Duodenal mucosa (tissue), 2 donors: Measurements from ENCODE around the gene ASB2.
A peak's percentile ranks its signal among the peaks of the same experiment; 100 is the strongest.

ENCODE experiments used
- H3K27ac ChIP-seq: one replicate; pipeline ENCODE4 v1.7.0; 2013; ENCODE audit warnings: low read depth, low read length
- H3K27me3 ChIP-seq, 2 donors: one replicate each; pipeline ENCODE4 v1.7.0; 2013; ENCODE audit warnings: low read length in 2 of 2, control low read depth in 1 of 2; ENCODE audit not compliant: insufficient read depth in 2 of 2, control insufficient read depth in 1 of 2
- H3K36me3 ChIP-seq, 2 donors: one replicate each; pipeline ENCODE4 v1.7.0; 2013; ENCODE audit warnings: low read length in 2 of 2, control low read depth in 1 of 2; ENCODE audit not compliant: insufficient read depth in 2 of 2, control insufficient read depth in 1 of 2
- H3K4me1 ChIP-seq, 2 donors: one replicate each; pipeline ENCODE4 v1.7.0; 2013; ENCODE audit warnings: low read length in 2 of 2, control low read depth in 1 of 2; ENCODE audit not compliant: insufficient read depth in 2 of 2, control insufficient read depth in 1 of 2
- H3K4me3 ChIP-seq, 2 donors: one replicate each; pipeline ENCODE4 v1.7.0; 2013; ENCODE audit warnings: low read length in 2 of 2, low read depth in 1 of 2
- H3K9ac ChIP-seq, 2 donors: one replicate each; pipeline ENCODE4 v1.7.0; 2013; ENCODE audit warnings: low read length in 2 of 2, low read depth in 1 of 2
- H3K9me3 ChIP-seq, 2 donors: one replicate each; pipeline ENCODE4 v1.7.0; 2013; ENCODE audit warnings: low read length in 2 of 2, control low read depth in 1 of 2; ENCODE audit not compliant: control insufficient read depth in 1 of 2

ASB2 gene

GRCh38 chr14:93981316-93982229 is 5.2 kb upstream of the ASB2 start:
- Histone ChIP-seq H3K4me3 (no peak overlapping the region), H3K9ac (no peak overlapping the region), H3K36me3 (no peaks in the 10 kb centered on the region), H3K4me1 (peaks cover 17 to 24% of the 10 kb centered on the region in 2 donors), H3K9me3 (no peaks in the 10 kb centered on the region), H3K27me3 (no peaks in the 10 kb centered on the region), H3K27ac (no peak overlapping the region)

DNA sequence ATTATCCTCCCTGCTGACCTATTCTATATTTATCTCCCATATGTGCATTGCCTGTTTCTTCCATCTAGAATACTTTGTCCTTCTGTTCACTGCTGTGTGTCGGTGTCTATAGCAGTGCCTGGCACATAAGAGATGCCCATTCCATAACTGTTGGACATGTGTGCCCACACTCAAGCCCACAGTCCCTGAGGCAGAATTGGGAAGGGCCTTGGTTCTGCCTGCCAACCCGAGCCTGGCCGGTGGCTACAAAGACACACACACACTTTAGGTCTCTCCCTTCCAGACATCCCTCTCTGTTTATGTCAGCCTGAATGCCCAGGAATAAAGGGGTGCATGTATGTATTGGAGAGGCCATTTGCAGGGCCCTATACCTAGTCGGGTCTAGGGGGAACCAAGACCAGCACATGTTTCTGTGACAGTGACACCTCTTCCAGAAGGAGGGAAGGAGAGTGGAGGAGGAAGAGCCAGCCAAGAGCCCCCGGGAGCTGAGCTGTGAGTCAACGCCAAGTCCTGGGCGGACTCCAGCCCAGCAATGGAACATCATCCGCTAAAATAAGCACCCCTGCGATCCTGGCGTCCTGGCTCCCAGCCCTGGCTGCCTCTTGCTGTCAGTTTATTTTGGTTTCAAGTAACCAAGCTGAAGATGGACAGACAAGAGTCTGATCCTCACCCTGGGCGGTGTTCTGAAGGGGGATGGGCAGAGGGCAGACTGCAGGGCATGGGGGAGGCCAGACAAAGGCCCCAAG is 4.3 kb upstream of the ASB2 start:
- Histone ChIP-seq H3K27ac (no peak overlapping the region), H3K36me3 (no peaks in the 10 kb centered on the region), H3K4me1 (peaks cover 24 to 30% of the 10 kb centered on the region in 2 donors), H3K9me3 (no peaks in the 10 kb centered on the region), H3K4me3 (no peak overlapping the region), H3K9ac (no peak overlapping the region), H3K27me3 (no peaks in the 10 kb centered on the region)

GRCh38 chr14:93978735-93979134 is 2.4 kb upstream of the ASB2 start:
- H3K9ac ChIP-seq, result no peak overlapping the region
- peaks cover 30 to 39% of the 10 kb centered on the region in 2 donors for H3K4me1 ChIP-seq
- no peaks in the 10 kb centered on the region for H3K36me3 ChIP-seq
- H3K4me3 ChIP-seq, result no peak overlapping the region
- H3K27me3 ChIP-seq, result no peaks in the 10 kb centered on the region
- no peak overlapping the region for H3K27ac ChIP-seq
- H3K9me3 ChIP-seq, result no peaks in the 10 kb centered on the region

- H3K4me1 ChIP-seq, result peaks cover 30 to 42% of the 10 kb centered on the region in 2 donors
- H3K27ac ChIP-seq, result no peak overlapping the region
- no peaks in the 10 kb centered on the region for H3K36me3 ChIP-seq
- no peaks in the 10 kb centered on the region for H3K9me3 ChIP-seq
- no peak overlapping the region for H3K4me3 ChIP-seq
- no peaks in the 10 kb centered on the region for H3K27me3 ChIP-seq
- no peak overlapping the region for H3K9ac ChIP-seq
Measured at GRCh38 chr14:93977790-93978581, 1.6 kb upstream of the ASB2 start.

DNA sequence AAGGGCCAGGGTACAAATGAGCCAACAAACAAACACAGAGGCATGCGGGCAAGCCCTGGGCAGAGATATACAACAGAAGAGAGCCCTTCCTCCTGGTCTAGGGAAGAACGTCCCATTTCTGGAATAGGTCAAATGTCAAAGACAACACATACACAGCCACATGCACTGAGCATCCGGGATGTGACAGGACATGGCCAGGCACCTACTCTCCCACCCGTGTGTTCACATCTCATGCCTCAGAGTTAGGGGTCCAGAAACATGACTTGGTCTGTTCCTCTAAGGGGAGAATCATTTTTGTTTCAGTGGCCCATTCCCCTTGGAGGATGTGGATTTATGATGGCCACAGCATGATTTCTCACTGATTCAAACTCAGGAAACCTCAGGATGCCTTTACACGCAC is 801 bp upstream of the ASB2 start:
- peak overlapping the region in 1 of 2 donors; percentile 53 for H3K4me3 ChIP-seq
- peak overlapping the region; percentile 26 to 42 for H3K9ac ChIP-seq
- H3K9me3 ChIP-seq, result no peaks in the 10 kb centered on the region
- H3K27me3 ChIP-seq, result no peaks in the 10 kb centered on the region
- H3K36me3 ChIP-seq, result no peaks in the 10 kb centered on the region
- no peak overlapping the region for H3K27ac ChIP-seq
- H3K4me1 ChIP-seq, result peaks cover 30 to 47% of the 10 kb centered on the region in 2 donors

DNA sequence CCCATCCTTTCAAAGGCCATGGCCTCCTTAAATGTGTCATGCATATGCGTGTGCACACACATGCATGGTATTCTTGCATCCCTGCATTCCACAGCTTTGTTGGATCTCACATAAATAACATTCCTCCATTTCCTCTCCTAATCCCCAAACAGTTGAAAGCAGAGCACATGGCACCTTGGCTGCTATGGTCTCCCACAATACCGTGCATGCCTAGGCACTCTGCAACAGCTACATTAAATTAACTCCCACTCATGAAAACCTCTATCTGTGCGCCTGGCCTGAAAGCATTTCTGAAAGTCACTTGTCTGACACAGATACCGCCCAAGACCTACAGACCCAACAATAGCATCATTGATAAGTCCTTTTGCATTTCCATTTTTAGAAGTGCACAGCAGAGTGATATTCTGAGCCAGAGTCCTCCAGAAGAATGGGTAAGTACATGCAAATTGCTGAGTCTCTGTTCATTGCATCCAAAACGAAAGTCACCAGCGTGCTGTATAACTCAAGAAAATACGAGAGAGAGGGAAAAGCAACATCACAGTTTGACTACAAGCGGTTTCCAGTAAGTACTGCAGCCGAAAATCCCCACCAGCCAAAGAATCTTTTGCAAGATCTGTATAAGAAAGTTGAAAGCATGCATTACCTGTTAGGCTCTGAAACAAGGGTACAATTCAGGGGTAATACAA is 436 bp downstream of the ASB2 start:
- Histone ChIP-seq H3K4me1 (peaks cover 36 to 57% of the 10 kb centered on the region in 2 donors), H3K27me3 (no peaks in the 10 kb centered on the region), H3K4me3 (peak overlapping the region; percentile 41 to 53), H3K36me3 (no peaks in the 10 kb centered on the region), H3K9me3 (no peaks in the 10 kb centered on the region), H3K9ac (peak overlapping the region; percentile 26 to 42), H3K27ac (peak overlapping the region; percentile 39)

DNA sequence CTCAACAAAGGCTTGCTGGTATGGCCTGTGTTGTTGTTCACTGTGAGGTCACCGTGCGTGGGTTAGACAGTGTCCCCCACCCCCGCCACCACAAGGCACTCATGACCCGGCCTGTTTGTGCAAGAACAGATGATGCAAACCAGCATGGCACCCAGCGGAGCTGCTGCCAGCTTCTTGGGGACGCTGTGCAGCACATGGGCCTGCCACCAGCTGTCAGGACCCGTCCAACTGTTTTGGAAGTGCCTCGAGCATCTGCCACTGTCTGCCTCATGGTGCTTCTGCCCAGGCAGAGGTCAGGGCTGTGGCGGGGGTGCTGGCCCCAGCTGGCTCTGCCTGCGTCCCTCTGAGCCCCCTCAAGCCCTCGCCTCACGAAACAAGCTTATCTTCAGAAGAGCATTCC is 1.5 kb downstream of the ASB2 start:
- Histone ChIP-seq H3K27ac (no peak overlapping the region), H3K36me3 (no peaks in the 10 kb centered on the region), H3K4me1 (peaks cover 41 to 66% of the 10 kb centered on the region in 2 donors), H3K27me3 (no peaks in the 10 kb centered on the region), H3K9me3 (no peaks in the 10 kb centered on the region), H3K4me3 (peak overlapping the region; percentile 41 to 53), H3K9ac (no peak overlapping the region)

- Histone ChIP-seq H3K4me3 (peak overlapping the region; percentile 38 to 53), H3K27me3 (no peaks in the 10 kb centered on the region), H3K36me3 (no peaks in the 10 kb centered on the region), H3K9me3 (no peaks in the 10 kb centered on the region), H3K4me1 (peaks cover 47 to 70% of the 10 kb centered on the region in 2 donors), H3K27ac (no peak overlapping the region), H3K9ac (peak overlapping the region; percentile 1 to 32)
Measured at GRCh38 chr14:93974299-93974698, 2.1 kb downstream of the ASB2 start.

- Histone ChIP-seq H3K27me3 (no peaks in the 10 kb centered on the region), H3K36me3 (no peaks in the 10 kb centered on the region), H3K4me3 (no peak overlapping the region), H3K4me1 (peaks cover 49 to 67% of the 10 kb centered on the region in 2 donors), H3K9me3 (no peaks in the 10 kb centered on the region), H3K9ac (no peak overlapping the region), H3K27ac (no peak overlapping the region)
Measured at GRCh38 chr14:93973607-93974006, 2.8 kb downstream of the ASB2 start.
